ENCODE data around the gene HIBCH. TPM values are rescaled to one million over a fixed set of nuclear protein-coding genes. Genes with fewer than 3 reads are reported as not detected.

The HIBCH gene
- total and polyA plus RNA-seq, 2 of the 13 experiments (the other 11 are each of a cell fraction or from before 2014, with no cell fraction given) = 18.8 to 49.5 TPM

GRCh38 chr2:190352668-190353536 lies 33.3 kb upstream of the HIBCH start (continued):
- TF ChIP-seq ZNF512B (CRISPR knock-in tag; IDR thresholded peaks at IDR 0.05; ENCODE audit: borderline replicate concordance) (peak; percentile 42; the same call in 1 of the 2 replicates), SUZ12 (IDR thresholded peaks at IDR 0.05; ENCODE audit: low read depth, low read length) (no peak), MYNN (CRISPR knock-in tag; IDR thresholded peaks at IDR 0.05; ENCODE audit: low read depth) (peak; percentile 90), ZIK1 (CRISPR knock-in tag; IDR thresholded peaks at IDR 0.05; ENCODE audit: borderline replicate concordance, low read depth) (peak; percentile 88; the same call in 1 of the 2 replicates), ZNF430 (CRISPR knock-in tag; IDR thresholded peaks at IDR 0.05) (peak; percentile 84), GZF1 (CRISPR knock-in tag; IDR thresholded peaks at IDR 0.05) (peak; percentile 81), MAFG (CRISPR knock-in tag; IDR thresholded peaks at IDR 0.05) (no peak), ATF1 (CRISPR knock-in tag; IDR thresholded peaks at IDR 0.05) (peak; percentile 86), ZBTB2 (CRISPR knock-in tag; IDR thresholded peaks at IDR 0.05; ENCODE audit: low read depth) (no peak), ZFX (CRISPR knock-in tag; IDR thresholded peaks at IDR 0.05; ENCODE audit: low read depth) (peak; percentile 89), ZSCAN22 (CRISPR knock-in tag; IDR thresholded peaks at IDR 0.05) (peak; percentile 73; the same call in 1 of the 2 replicates), ADNP (CRISPR knock-in tag; IDR thresholded peaks at IDR 0.05) (0 out of 2 replicates have a peak, but pooled peaks have one; percentile 15), ZNF326 (CRISPR knock-in tag; IDR thresholded peaks at IDR 0.05; ENCODE audit: borderline replicate concordance) (no peak), ELK4 (CRISPR knock-in tag; IDR thresholded peaks at IDR 0.05; ENCODE audit: borderline replicate concordance) (no peak), ZFYVE20 (CRISPR knock-in tag; IDR thresholded peaks at IDR 0.05; ENCODE audit: borderline replicate concordance, low read depth) (no peak), ZFP37 (CRISPR knock-in tag; IDR thresholded peaks at IDR 0.05; ENCODE audit: borderline replicate concordance) (0 out of 2 replicates have a peak, but pooled peaks have one; percentile 48), USF2 (IDR thresholded peaks at IDR 0.05; ENCODE audit: low read depth, low read length) (no peak), USF2 (CRISPR knock-in tag; IDR thresholded peaks at IDR 0.05; ENCODE audit: borderline replicate concordance) (no peak), ZNF577 (CRISPR knock-in tag; IDR thresholded peaks at IDR 0.05; ENCODE audit: borderline replicate concordance, low read depth) (no peak), ZNF772 (CRISPR knock-in tag; IDR thresholded peaks at IDR 0.05) (peak; percentile 98), ZNF737 (CRISPR knock-in tag; IDR thresholded peaks at IDR 0.05; ENCODE audit: borderline replicate concordance) (no peak; the same call in 1 of the 2 replicates)
